GM12874 (cell line): ENCODE data around the gene LHCGR.

ENCODE experiments used
- TF ChIP-seq, protein P1 (sequence below): IDR thresholded peaks from 2 replicates; pipeline ENCODE4 v1.5.1; 2011; ENCODE audit warnings: low read depth, mild to moderate bottlenecking, control low read depth, low read length, moderate library complexity; ENCODE audit not compliant: insufficient read depth

The LHCGR gene

GRCh38 chr2:48717846-48718245 is 37.7 kb downstream of the LHCGR start:
- TF ChIP-seq, protein P1, sequence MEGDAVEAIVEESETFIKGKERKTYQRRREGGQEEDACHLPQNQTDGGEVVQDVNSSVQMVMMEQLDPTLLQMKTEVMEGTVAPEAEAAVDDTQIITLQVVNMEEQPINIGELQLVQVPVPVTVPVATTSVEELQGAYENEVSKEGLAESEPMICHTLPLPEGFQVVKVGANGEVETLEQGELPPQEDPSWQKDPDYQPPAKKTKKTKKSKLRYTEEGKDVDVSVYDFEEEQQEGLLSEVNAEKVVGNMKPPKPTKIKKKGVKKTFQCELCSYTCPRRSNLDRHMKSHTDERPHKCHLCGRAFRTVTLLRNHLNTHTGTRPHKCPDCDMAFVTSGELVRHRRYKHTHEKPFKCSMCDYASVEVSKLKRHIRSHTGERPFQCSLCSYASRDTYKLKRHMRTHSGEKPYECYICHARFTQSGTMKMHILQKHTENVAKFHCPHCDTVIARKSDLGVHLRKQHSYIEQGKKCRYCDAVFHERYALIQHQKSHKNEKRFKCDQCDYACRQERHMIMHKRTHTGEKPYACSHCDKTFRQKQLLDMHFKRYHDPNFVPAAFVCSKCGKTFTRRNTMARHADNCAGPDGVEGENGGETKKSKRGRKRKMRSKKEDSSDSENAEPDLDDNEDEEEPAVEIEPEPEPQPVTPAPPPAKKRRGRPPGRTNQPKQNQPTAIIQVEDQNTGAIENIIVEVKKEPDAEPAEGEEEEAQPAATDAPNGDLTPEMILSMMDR, result no peak

DNA sequence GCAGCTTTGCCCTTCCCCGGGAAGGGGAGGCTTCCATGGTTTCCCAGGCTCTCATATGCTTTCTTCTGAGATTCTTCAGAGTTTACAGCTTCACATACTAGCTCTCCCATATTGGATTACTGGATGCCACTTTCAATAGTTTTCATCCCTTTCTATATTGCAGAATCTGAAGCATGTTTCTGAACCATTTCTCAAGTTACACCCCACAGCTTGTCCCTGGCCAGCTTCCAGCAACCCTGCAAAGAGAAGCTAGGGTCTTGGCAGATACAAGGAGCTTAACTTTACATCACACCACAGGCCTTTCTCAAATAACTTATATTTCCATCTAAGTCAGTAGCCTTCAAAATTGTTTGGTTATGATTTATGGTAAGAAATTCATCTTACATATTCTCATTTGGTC is 39.6 kb downstream of the LHCGR start:
- TF ChIP-seq, protein P1, result no peak

DNA sequence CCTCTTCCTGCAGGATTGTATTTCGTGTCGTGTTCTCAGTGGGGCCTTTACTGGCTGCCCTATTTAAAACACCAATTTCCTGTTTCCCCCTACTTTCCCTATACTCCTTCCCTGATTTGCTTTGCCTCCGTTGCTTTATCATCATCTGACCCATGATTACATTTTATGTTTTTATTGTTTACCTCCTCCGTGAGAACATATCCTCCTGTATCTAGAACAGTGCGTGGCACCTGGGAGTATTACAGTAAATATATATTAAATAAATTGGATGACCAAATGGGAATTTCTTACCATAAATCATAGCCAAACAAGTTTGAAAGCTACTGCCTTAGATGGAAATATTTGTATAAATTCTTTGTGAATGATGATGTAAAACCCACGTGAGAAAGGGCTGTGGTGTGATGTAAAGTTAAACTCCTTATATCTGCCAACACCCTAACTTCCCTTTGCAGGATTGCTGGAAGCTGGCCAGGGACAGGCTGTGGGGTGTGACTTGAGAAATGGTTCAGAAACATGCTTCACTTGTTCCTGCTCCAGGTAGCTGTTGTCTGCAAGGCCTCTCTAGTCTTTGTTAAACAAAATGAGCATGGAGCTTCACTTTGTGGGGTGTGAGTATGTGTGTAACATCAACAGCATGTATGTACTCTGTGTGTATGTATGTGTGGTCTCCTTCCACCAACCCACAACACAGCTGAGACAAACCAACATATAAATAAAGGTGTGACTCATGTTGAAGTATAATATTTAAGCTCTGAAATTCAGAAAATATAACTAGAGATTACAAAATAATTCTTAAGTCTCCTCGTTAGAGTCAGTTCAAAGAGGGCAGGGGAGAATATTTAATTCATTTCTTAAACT is 40.3 kb downstream of the LHCGR start:
- TF ChIP-seq, protein P1, result no peak

GRCh38 chr2:48714245-48714644 is 41.3 kb downstream of the LHCGR start:
- TF ChIP-seq, protein P1, result no peak

GRCh38 chr2:48713647-48714046 is 41.9 kb downstream of the LHCGR start:
- TF ChIP-seq, protein P1, result no peak

DNA sequence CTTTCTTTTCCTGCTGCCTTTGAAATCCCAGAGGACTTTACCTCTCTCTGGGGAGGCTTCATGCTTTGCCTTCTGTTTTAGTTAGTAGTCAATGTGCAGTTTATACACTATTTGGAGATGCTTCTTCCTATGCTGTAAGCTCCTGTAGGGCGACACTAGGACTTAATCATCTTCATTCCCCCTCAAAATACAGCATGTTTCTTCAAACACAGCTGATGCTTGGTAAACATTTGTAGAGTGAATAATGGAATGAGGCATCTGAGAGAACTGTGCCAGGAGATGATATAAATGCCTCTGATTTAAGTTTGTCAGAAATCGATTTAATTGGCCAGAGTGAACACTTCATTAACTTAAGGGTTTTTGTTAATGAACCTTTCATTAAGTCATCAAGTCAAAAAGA is 43.4 kb downstream of the LHCGR start:
- TF ChIP-seq, protein P1, result no peak

DNA sequence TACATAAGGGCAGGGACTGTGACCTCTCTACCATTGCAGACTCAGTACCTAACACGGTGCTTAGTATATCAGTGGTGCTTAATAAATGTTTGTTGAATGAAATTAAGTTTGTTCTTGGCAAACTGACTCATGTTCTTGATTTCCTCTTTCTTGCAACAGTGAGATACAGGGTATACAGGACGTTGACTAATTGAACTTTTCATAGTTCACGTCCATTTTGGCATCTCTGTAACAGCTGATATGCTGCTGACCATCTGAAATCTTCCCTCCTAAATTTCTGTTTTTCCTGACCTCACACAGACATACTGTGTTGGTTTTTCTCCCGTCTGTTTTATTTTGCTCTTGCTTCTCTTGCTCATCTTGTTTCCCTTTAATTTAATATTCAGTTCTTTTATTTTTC is 44.2 kb downstream of the LHCGR start:
- TF ChIP-seq, protein P1, result no peak
